ENCODE measurements around the gene LDLRAP1. TPM values are rescaled to one million over a fixed set of nuclear protein-coding genes. Genes with fewer than 3 reads are reported as not detected.

The LDLRAP1 gene
- total and polyA plus RNA-seq, 9 of the 15 experiments (the other 6 are each of a cell fraction or from before 2014, with no cell fraction given) = 0.56 to 29.6 (median 16.2) TPM

DNA sequence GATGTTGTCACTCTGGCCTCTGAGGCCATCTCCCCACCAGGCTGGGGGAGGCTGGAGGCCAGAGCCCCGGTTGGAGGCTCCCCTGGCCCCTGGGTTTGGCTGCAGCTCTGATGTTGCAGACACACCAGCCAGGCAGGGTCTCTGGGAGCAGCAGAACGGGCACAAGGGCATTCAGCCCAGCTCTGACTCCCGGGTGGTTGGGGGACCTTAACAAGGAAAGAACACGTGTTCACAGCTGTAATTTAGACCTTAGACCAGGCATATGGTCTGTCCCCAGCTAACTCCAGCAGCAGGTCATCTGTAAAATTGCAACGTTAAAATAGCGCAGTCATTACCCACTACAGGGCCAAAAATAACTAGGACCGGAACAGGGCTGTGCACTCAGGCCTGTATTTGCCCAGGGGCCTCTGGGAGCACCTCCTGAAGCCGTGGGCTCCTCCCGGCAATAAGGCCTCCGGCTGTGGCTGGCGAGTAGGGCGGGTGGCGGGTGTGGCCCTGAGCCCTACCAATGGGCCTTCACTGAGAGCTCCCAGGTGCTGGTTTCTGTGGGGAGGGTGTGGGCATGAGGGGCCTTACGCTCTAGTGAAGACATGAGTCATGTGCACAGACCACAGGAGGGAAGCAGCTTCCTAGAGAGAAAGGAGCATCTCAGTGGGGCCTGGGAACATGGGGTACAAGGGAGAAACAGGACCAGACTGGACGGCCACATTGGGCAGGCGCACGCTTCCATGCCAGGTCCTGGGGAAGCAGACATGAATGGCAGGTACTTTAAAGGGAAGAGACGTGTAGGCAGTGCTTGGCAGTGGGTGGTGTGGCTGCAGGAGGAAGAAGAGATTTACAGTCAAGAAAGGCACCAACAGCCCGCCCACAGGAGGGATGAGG is 6.1 kb downstream of the LDLRAP1 start (continued):
- TF ChIP-seq ZBTB40 (IDR thresholded peaks at IDR 0.05) = peak; percentile 25; the same call in 1 of the 2 replicates
- TF ChIP-seq ZBTB40 (CRISPR knock-in tag; IDR thresholded peaks at IDR 0.05) = no peak
- TF ChIP-seq RFX1 (IDR thresholded peaks at IDR 0.05) = no peak
- TF ChIP-seq ZNF140 (CRISPR knock-in tag; IDR thresholded peaks at IDR 0.05) = no peak
- no peak; a peak in 1 of 4 replicates for TF ChIP-seq HDAC1 (IDR thresholded peaks at IDR 0.05)
- TF ChIP-seq ZNF217 (CRISPR knock-in tag; IDR thresholded peaks at IDR 0.05) = no peak
- TF ChIP-seq HBP1 (CRISPR knock-in tag; IDR thresholded peaks at IDR 0.05) = no peak
- TF ChIP-seq, protein P1, sequence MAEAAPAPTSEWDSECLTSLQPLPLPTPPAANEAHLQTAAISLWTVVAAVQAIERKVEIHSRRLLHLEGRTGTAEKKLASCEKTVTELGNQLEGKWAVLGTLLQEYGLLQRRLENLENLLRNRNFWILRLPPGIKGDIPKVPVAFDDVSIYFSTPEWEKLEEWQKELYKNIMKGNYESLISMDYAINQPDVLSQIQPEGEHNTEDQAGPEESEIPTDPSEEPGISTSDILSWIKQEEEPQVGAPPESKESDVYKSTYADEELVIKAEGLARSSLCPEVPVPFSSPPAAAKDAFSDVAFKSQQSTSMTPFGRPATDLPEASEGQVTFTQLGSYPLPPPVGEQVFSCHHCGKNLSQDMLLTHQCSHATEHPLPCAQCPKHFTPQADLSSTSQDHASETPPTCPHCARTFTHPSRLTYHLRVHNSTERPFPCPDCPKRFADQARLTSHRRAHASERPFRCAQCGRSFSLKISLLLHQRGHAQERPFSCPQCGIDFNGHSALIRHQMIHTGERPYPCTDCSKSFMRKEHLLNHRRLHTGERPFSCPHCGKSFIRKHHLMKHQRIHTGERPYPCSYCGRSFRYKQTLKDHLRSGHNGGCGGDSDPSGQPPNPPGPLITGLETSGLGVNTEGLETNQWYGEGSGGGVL (CRISPR knock-in tag; IDR thresholded peaks at IDR 0.05) = no peak
- TF ChIP-seq SFPQ (IDR thresholded peaks at IDR 0.05; ENCODE audit: low read depth, low read length) = no peak
- TF ChIP-seq, protein P2, sequence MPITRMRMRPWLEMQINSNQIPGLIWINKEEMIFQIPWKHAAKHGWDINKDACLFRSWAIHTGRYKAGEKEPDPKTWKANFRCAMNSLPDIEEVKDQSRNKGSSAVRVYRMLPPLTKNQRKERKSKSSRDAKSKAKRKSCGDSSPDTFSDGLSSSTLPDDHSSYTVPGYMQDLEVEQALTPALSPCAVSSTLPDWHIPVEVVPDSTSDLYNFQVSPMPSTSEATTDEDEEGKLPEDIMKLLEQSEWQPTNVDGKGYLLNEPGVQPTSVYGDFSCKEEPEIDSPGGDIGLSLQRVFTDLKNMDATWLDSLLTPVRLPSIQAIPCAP (CRISPR knock-in tag; IDR thresholded peaks at IDR 0.05; ENCODE audit: borderline replicate concordance) = 0 out of 2 replicates have a peak, but pooled peaks have one; percentile 16

All from K562 (cell line).